ENCODE data around the gene CBX3.

DNA sequence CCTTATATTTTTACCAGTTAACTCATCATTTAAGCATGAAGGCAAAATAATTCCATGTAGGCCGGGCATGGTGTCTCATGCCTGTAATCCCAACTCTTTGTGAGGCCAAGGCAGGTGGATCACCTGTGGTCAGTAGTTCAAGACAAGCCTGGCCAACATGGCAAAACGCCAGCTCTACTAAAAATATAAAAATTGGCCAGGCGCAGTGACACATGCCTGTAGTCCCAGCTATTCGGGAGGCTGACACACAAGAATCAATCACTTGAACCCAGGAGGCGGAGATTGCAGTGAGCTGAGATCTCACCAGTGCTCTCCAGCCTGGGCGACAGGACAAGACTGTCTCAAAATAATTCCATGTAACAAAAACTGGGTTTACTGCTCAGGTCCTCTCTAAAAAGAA, 19.3 kb upstream of the CBX3 start:
- TF ChIP-seq, protein P1, sequence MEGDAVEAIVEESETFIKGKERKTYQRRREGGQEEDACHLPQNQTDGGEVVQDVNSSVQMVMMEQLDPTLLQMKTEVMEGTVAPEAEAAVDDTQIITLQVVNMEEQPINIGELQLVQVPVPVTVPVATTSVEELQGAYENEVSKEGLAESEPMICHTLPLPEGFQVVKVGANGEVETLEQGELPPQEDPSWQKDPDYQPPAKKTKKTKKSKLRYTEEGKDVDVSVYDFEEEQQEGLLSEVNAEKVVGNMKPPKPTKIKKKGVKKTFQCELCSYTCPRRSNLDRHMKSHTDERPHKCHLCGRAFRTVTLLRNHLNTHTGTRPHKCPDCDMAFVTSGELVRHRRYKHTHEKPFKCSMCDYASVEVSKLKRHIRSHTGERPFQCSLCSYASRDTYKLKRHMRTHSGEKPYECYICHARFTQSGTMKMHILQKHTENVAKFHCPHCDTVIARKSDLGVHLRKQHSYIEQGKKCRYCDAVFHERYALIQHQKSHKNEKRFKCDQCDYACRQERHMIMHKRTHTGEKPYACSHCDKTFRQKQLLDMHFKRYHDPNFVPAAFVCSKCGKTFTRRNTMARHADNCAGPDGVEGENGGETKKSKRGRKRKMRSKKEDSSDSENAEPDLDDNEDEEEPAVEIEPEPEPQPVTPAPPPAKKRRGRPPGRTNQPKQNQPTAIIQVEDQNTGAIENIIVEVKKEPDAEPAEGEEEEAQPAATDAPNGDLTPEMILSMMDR (IDR thresholded peaks at IDR 0.05): no peak
- TF ChIP-seq POLR2A (IDR thresholded peaks at IDR 0.05): no peak
